Fibroblast of villous mesenchyme (primary cell): Measurements from ENCODE around the gene C1orf198. TPM values are rescaled to one million over a fixed set of nuclear protein-coding genes. Genes with fewer than 3 reads are reported as not detected.

Experiments
- DNase-seq: peaks from one replicate; pipeline ENCODE4 v3.0.0-alpha.2; 2010; ENCODE audit warnings: low read depth
- H3K4me3 ChIP-seq: 2 replicates; pipeline ENCODE4 v1.5.1; 2011; ENCODE audit warnings: low read depth, mild to moderate bottlenecking, low read length
- total RNA-seq: library from RNA; depleted of rRNA; stranded (reverse); fragments of >200 nt; gene quantifications from 2 replicates; pipeline ENCODE4 v1.2.3, GENCODE V29; 2012
- TF ChIP-seq, protein P1 (sequence below): IDR thresholded peaks from 2 replicates; pipeline ENCODE4 v1.5.1; 2012; ENCODE audit warnings: low read depth, mild to moderate bottlenecking, low read length; ENCODE audit not compliant: insufficient read depth

C1orf198 gene
- total RNA-seq, 1 donor = 399 TPM

DNA sequence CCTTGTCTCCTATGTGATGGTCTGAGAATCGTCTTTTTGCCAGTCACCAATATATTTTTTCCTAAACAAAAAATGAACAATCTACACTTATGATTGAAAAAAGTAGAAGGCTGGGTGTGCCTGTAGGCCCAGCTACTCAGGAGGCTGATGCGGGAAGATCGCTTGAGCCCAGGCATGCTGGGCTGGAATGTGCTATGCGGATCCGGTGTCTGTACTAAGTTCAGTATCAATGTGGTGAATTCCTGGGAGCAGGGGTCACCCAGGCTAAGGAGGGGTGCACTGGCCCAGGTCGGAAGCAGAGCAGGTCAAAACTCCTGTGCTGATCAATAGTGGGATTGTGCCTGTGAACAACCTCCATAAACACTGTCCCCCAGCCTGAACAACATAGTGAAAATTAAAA lies 25.7 kb upstream of the C1orf198 start:
- no peak for DNase-seq
- TF ChIP-seq, protein P1, sequence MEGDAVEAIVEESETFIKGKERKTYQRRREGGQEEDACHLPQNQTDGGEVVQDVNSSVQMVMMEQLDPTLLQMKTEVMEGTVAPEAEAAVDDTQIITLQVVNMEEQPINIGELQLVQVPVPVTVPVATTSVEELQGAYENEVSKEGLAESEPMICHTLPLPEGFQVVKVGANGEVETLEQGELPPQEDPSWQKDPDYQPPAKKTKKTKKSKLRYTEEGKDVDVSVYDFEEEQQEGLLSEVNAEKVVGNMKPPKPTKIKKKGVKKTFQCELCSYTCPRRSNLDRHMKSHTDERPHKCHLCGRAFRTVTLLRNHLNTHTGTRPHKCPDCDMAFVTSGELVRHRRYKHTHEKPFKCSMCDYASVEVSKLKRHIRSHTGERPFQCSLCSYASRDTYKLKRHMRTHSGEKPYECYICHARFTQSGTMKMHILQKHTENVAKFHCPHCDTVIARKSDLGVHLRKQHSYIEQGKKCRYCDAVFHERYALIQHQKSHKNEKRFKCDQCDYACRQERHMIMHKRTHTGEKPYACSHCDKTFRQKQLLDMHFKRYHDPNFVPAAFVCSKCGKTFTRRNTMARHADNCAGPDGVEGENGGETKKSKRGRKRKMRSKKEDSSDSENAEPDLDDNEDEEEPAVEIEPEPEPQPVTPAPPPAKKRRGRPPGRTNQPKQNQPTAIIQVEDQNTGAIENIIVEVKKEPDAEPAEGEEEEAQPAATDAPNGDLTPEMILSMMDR = no peak

DNA sequence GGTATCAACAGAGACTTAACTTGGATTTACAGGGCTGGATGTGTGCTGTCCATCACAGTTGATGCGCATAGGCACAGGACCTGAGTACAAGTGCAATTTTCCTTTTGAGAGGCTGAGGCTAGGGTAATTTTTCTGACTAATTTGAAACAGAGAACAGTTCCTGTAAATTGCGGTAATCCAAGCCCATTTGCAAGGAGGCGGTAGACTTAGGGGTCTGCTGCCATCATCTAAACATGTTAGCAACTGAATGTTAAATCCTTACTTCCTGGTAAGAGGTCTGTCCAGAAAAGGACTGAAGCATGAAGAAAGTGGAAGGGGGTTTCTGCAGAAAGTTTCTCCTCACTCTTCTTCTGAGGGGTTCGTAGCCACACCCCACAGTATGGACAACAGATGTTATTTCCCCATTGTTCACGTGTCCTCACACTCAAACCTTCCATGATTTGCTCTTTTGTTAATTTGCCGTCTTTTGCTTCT lies 23.7 kb upstream of the C1orf198 start:
- TF ChIP-seq, protein P1 = no peak
- H3K4me3 ChIP-seq = no peak overlapping the region
- DNase-seq = no peak

More for the DNA sequence above, 25.7 kb upstream of the C1orf198 start:
- H3K4me3 ChIP-seq = no peak overlapping the region

DNA sequence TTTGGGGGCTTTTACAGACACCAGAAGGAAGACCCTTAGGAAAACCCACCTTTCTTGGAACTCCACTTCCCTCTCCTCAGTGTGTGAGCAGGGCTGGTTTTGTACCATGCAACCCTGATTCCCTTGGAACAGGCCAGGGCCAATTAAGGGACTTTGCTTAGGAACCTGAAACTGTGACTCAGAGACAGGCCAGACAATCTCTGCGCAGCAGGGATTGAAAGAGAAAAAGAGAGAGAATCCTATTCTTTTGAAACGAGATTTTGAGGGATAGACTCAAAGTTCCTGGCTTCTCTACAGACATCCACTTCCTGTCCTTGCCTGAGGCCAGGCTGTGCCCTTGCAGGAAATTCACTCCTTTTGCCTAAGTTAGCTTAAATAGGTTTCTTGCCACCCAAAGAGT lies 23.1 kb upstream of the C1orf198 start:
- H3K4me3 ChIP-seq = no peak overlapping the region
- DNase-seq = no peak
- TF ChIP-seq, protein P1 = no peak

DNA sequence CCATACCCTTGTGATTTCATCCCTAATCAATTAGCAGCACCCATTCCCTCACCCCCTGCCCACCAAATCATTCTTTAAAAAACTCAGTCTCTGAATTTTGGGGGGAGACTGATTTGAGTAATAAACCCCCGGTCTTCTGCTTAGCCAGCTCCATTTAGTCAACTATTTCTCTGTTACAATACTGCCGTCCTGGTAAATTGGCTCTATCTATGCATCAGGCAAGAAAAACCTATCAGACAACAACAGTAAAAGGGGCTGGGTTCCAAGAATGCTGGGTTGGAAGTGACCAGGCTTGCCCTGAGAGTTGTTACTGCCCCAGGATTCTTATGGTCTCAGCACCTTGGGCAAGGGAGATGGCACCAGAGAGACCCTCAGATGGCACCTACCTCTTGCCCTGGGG lies 16.3 kb upstream of the C1orf198 start:
- no peak overlapping the region for H3K4me3 ChIP-seq
- TF ChIP-seq, protein P1 = no peak
- DNase-seq = no peak

DNA sequence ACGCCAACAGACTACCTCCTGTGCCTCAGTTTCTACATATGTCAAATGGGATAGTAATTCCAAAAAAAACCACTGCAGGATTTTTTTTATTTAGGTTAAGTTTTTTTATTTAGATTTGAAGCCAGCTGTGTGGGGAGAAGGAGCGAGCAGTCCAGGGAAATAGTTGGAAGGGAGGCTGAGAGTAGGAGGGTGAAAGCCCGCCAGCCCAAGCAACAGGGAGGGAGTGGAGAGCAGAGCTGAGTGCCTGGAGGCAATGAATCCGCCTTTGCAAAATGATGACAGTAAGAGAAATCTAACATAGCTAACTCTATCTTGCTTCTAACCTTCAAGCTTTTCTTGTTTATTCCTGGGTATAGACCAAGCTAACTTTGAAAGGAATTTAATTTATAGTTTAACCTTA lies 15.6 kb upstream of the C1orf198 start:
- no peak for DNase-seq
- H3K4me3 ChIP-seq = no peak overlapping the region
- TF ChIP-seq, protein P1 = no peak

DNA sequence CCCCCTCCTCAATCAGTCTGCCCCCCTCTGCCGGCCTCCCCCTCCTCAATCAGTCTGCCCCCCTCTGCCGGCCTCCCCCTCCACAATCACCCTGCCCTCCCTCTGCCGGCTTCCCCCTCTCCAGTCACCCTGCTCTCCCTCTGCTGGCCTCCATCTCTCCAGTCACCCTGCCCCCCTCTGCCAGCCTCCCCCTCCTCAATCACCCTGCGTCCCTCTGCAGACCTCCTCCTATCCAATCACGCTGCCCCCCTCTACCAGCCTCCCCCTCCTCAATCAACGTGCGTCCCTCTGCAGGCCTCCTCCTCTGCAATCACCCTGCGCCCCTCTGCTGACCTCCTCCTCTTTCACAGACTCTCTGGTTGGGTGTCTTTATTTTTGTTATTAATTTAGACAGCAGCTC lies 11.5 kb upstream of the C1orf198 start:
- DNase-seq = no peak
- TF ChIP-seq, protein P1 = no peak
- no peak overlapping the region for H3K4me3 ChIP-seq

DNA sequence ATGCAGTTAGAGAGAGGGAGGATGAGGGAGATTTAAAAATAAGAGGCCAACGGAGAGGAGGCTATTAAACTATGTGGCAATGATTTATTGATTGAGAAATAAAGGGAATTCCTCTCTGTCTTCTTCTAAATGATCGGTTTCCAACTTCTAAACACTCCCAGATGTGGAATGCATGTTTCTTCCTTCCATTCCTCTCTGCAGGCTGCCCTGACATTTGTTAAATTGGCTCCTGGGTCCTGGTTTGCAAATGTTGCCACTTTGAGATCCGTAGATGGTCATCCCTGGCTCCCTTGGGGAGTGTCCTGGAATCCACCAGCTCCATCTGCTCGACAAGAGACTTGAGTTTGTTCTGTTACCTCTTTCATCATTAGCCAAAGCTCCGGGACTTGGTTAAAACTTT lies 10.3 kb upstream of the C1orf198 start:
- no peak overlapping the region for H3K4me3 ChIP-seq
- TF ChIP-seq, protein P1 = no peak
- peak; percentile 95 for DNase-seq
